Gastroesophageal sphincter (tissue), 4 donors: Measurements from ENCODE around the gene SLFN12L. TPM values are rescaled to one million over a fixed set of nuclear protein-coding genes. Genes with fewer than 3 reads are reported as not detected.

Experiments used
- ATAC-seq: fragments of 150-250 bp; one replicate; pipeline ENCODE4 v1.9.1; 2016; ENCODE audit warnings: mild to moderate bottlenecking, moderate library complexity
- H3K27ac ChIP-seq, 4 donors: fragments of 200-600 bp; sonication (generic) in 3 of 4; 1 replicate in 3 of 4; 2 replicates in 1 of 4; pipeline ENCODE4 v1.5.1; 2016 to 2019
- H3K27me3 ChIP-seq: fragments of 200-600 bp; sonication (generic); one replicate; pipeline ENCODE4 v1.5.1; 2019
- H3K36me3 ChIP-seq, 2 donors: fragments of 200-600 bp; sonication (generic); one replicate each; pipeline ENCODE4 v1.5.1; 2019; ENCODE audit warnings: control low read depth in 1 of 2
- H3K4me1 ChIP-seq, 3 donors: fragments of 200-600 bp; sonication (generic); 1 replicate in 2 of 3; 2 replicates in 1 of 3; pipeline ENCODE4 v1.5.1; 2016 to 2019; ENCODE audit warnings: control low read depth in 2 of 3
- H3K4me3 ChIP-seq, 2 donors: fragments of 200-600 bp; sonication (generic); one replicate each; pipeline ENCODE4 v1.5.1; 2019; ENCODE audit warnings: mild to moderate bottlenecking in 1 of 2, moderate library complexity in 1 of 2
- H3K9me3 ChIP-seq, 3 donors: fragments of 200-600 bp; sonication (generic); one replicate each; pipeline ENCODE4 v1.5.1; 2017 to 2019; ENCODE audit warnings: control low read depth in 2 of 3
- CTCF ChIP-seq, 4 experiments: fragments of 200-600 bp in 2 of 4; fragments of 450-650 bp in 2 of 4; sonication (generic) in 1 of 4; IDR thresholded peaks; one replicate each; pipeline ENCODE4 v1.5.1; 2017 to 2019; ENCODE audit warnings: antibody characterized with exemption in 4 of 4, mild to moderate bottlenecking in 2 of 4, moderate library complexity in 2 of 4
- EP300 ChIP-seq: sonication (generic); formaldehyde crosslinking; IDR thresholded peaks from one replicate; pipeline ENCODE4 v1.6.1; 2017; ENCODE audit warnings: antibody characterized with exemption, mild to moderate bottlenecking
- POLR2A ChIP-seq, 2 donors: fragments of 450-650 bp; IDR thresholded peaks; one replicate each; pipeline ENCODE4 v1.6.1; 2017; ENCODE audit warnings: antibody characterized with exemption in 2 of 2, mild to moderate bottlenecking in 2 of 2, moderate library complexity in 1 of 2
- POLR2AphosphoS5 ChIP-seq: sonication (generic); formaldehyde crosslinking; IDR thresholded peaks from one replicate; pipeline ENCODE4 v1.6.1; 2017; ENCODE audit warnings: antibody characterized with exemption
- WGBS, 2 donors: methylation state at CpG; one replicate each; pipeline ENCODE4 v1.1.5; 2018; ENCODE audit warnings: low coverage in 1 of 2; 5-methylcytosine and 5-hydroxymethylcytosine counted together
- total RNA-seq, 4 donors: library from RNA; depleted of rRNA; stranded (reverse); fragments of >200 nt; gene quantifications; one replicate each; pipeline ENCODE4 v1.1.0, GENCODE V29; 2016

The SLFN12L gene
- 1 to 10 TPM in 2 of 4 donors, under 1 TPM in 2; 0.17 to 1.9 (median 0.92) TPM for total RNA-seq

- Histone ChIP-seq H3K27me3 (peaks cover 14% of the 10 kb centered on the region), H3K9me3 (no peaks in the 10 kb centered on the region), H3K4me1 (peaks cover 0 to 27% (median 0%) of the 10 kb centered on the region in 3 donors), H3K4me3 (no peak within 1 kb of the TSS), H3K36me3 (no peaks in the 10 kb centered on the region), H3K27ac (peak within 1 kb of the TSS in 3 of 4 donors; percentile 10 to 42 (median 42))
- TF ChIP-seq CTCF (IDR thresholded peaks at IDR 0.05) (no peak), EP300 (no peak), POLR2A (IDR thresholded peaks at IDR 0.05) (no peak), POLR2AphosphoS5 (no peak)
- 54 to 57% methylated on average over 2 of the region's 2 CpGs for WGBS, 2 donors
- no peak for ATAC-seq
Measured at GRCh38 chr17:35537601-35538141, at the start of gene SLFN12L. Gene SLFN12L (minus strand): TSS chr17:35537678. CDS start chr17:35522364, 15,314 bp downstream.

- peak overlapping the region; percentile 71 to 99 for H3K4me3 ChIP-seq
- TF ChIP-seq POLR2AphosphoS5: no peak
- TF ChIP-seq POLR2A (IDR thresholded peaks at IDR 0.05): no peak
- TF ChIP-seq CTCF (IDR thresholded peaks at IDR 0.05): no peak
- no peak for TF ChIP-seq EP300
- 23 to 36% methylated on average over 4 to 7 of the region's 7 CpGs for WGBS, 2 donors
- peak; percentile 11 for ATAC-seq
- peaks cover 14 to 45% (median 17%) of the 10 kb centered on the region in 3 donors for H3K4me1 ChIP-seq
- peak overlapping the region; percentile 91 to 99 (median 92) for H3K27ac ChIP-seq
- H3K27me3 ChIP-seq: no peaks in the 10 kb centered on the region
- H3K36me3 ChIP-seq: no peaks in the 10 kb centered on the region
- H3K9me3 ChIP-seq: no peaks in the 10 kb centered on the region
Measured at GRCh38 chr17:35586569-35587073, 49.1 kb upstream of the SLFN12L start.

- H3K27ac ChIP-seq: no peak overlapping the region
- H3K27me3 ChIP-seq: no peaks in the 10 kb centered on the region
- ATAC-seq: no peak
- H3K9me3 ChIP-seq: no peaks in the 10 kb centered on the region
- 60% methylated on average over 1 of the region's 1 CpG for WGBS, 2 donors
- no peak overlapping the region for H3K4me3 ChIP-seq
- no peak for TF ChIP-seq POLR2A (IDR thresholded peaks at IDR 0.05)
- H3K36me3 ChIP-seq: no peaks in the 10 kb centered on the region
- peaks cover 9 to 25% (median 13%) of the 10 kb centered on the region in 3 donors for H3K4me1 ChIP-seq
Measured at GRCh38 chr17:35584061-35584460, 46.6 kb upstream of the SLFN12L start.

- WGBS, 2 donors: 3% methylated on average over 9 to 11 of the region's 11 CpGs
- no peaks in the 10 kb centered on the region for H3K9me3 ChIP-seq
- no peak for ATAC-seq
- no peaks in the 10 kb centered on the region for H3K27me3 ChIP-seq
- TF ChIP-seq EP300 (no peak), CTCF (IDR thresholded peaks at IDR 0.05) (no peak), POLR2A (IDR thresholded peaks at IDR 0.05) (no peak), POLR2AphosphoS5 (no peak)
- H3K4me3 ChIP-seq: peak overlapping the region; percentile 66
- H3K27ac ChIP-seq: peak overlapping the region; percentile 71 to 93 (median 88)
- peaks cover 0 to 24% (median 12%) of the 10 kb centered on the region in 3 donors for H3K4me1 ChIP-seq
- peaks cover 0 to 26% of the 10 kb centered on the region in 2 donors for H3K36me3 ChIP-seq
Measured at GRCh38 chr17:35578929-35579432, 41.5 kb upstream of the SLFN12L start.

- 0 to 2% methylated on average over 10 to 11 of the region's 45 CpGs for WGBS, 2 donors
- peak; percentile 73 for TF ChIP-seq POLR2AphosphoS5
- peak; percentile 63 to 71 for TF ChIP-seq POLR2A (IDR thresholded peaks at IDR 0.05)
- peak in 1 of 4 experiments; percentile 37 for TF ChIP-seq CTCF (IDR thresholded peaks at IDR 0.05)
- no peak for TF ChIP-seq EP300
- peak within 1 kb of the TSS; percentile 74 to 93 (median 88) for H3K27ac ChIP-seq
Measured at GRCh38 chr17:35578197-35578928, 40.9 kb upstream of the SLFN12L start, which contains the start of gene PEX12. Gene PEX12 (minus strand): TSS chr17:35578571. CDS start chr17:35578021, 550 bp downstream.

More at GRCh38 chr17:35578197-35578928, 40.9 kb upstream of the SLFN12L start, which contains the start of gene PEX12:
- Histone ChIP-seq H3K9me3 (no peaks in the 10 kb centered on the region), H3K4me1 (peaks cover 0 to 24% (median 12%) of the 10 kb centered on the region in 3 donors), H3K27me3 (no peaks in the 10 kb centered on the region), H3K36me3 (peaks cover 0 to 31% of the 10 kb centered on the region in 2 donors), H3K4me3 (peak within 1 kb of the TSS; percentile 66)
- peak; percentile 98 for ATAC-seq
